ENCODE measurements around the gene DTNB.

DNA sequence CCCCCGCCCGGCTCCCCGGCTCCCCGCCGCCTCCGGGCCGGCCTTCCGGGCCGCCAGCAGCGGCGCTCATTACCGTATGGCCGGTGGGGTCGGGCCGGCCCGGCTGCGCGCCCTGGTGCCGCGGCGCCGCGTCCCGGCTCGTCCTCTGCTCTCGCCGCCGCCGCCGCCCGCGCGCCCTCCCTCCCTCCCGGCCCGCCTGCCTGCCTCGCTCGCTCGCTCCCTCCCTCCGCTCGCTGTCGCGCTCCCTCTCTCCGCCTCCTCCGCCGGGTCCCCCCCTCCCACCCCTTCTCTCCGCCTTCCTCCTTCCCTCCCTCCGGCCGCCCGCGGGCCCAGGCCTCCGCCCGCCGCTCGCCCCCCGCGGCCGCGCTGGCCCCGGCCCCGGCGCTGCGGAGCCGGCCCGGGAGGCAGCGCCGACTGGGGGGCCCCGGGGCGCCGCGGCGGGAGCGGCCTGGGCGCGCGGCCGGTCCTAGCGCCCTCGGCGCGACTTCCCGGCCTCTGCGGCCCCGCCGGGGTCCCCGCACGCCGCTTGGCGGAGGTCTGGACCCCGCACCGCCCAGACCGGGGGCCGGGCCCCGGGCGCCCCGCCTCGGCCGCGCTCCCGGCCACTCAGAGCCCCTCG is 331.5 kb downstream of the DTNB start, which contains the start of gene DNMT3A:
- TF ChIP-seq, protein P1, sequence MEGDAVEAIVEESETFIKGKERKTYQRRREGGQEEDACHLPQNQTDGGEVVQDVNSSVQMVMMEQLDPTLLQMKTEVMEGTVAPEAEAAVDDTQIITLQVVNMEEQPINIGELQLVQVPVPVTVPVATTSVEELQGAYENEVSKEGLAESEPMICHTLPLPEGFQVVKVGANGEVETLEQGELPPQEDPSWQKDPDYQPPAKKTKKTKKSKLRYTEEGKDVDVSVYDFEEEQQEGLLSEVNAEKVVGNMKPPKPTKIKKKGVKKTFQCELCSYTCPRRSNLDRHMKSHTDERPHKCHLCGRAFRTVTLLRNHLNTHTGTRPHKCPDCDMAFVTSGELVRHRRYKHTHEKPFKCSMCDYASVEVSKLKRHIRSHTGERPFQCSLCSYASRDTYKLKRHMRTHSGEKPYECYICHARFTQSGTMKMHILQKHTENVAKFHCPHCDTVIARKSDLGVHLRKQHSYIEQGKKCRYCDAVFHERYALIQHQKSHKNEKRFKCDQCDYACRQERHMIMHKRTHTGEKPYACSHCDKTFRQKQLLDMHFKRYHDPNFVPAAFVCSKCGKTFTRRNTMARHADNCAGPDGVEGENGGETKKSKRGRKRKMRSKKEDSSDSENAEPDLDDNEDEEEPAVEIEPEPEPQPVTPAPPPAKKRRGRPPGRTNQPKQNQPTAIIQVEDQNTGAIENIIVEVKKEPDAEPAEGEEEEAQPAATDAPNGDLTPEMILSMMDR (conservative IDR thresholded peaks at IDR 0.05; ENCODE audit: low read depth, low read length): no peak
- no peak for TF ChIP-seq EZH2 (IDR thresholded peaks at IDR 0.05; ENCODE audit: borderline replicate concordance, low read depth, low read length, poor library complexity, severe bottlenecking)

All from A673 (cell line).